ENCODE data around the gene ZNF230.

DNA sequence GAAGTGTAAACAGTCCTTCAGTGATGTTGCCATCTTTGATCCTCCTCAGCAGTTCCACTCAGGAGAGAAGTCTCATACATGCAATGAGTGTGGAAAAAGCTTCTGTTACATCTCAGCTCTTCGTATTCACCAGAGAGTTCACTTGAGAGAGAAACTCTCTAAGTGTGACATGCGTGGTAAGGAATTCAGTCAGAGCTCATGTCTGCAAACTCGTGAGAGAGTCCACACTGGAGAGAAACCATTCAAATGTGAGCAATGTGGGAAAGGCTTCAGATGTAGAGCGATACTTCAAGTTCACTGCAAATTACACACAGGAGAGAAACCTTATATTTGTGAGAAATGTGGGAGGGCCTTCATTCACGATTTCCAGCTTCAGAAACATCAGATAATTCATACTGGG, 7.7 kb downstream of the ZNF230 start:
- TF ChIP-seq, protein P1, sequence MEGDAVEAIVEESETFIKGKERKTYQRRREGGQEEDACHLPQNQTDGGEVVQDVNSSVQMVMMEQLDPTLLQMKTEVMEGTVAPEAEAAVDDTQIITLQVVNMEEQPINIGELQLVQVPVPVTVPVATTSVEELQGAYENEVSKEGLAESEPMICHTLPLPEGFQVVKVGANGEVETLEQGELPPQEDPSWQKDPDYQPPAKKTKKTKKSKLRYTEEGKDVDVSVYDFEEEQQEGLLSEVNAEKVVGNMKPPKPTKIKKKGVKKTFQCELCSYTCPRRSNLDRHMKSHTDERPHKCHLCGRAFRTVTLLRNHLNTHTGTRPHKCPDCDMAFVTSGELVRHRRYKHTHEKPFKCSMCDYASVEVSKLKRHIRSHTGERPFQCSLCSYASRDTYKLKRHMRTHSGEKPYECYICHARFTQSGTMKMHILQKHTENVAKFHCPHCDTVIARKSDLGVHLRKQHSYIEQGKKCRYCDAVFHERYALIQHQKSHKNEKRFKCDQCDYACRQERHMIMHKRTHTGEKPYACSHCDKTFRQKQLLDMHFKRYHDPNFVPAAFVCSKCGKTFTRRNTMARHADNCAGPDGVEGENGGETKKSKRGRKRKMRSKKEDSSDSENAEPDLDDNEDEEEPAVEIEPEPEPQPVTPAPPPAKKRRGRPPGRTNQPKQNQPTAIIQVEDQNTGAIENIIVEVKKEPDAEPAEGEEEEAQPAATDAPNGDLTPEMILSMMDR (IDR thresholded peaks at IDR 0.05; ENCODE audit: low read length), result no peak
- TF ChIP-seq EZH2phosphoT487 (IDR thresholded peaks at IDR 0.05; ENCODE audit: low read length) (no peak), EZH2 (optimal IDR thresholded peaks at IDR 0.05; ENCODE audit: low read depth, low read length) (no peak)
